ENCODE measurements around the gene SMIM15.

The SMIM15 gene

DNA sequence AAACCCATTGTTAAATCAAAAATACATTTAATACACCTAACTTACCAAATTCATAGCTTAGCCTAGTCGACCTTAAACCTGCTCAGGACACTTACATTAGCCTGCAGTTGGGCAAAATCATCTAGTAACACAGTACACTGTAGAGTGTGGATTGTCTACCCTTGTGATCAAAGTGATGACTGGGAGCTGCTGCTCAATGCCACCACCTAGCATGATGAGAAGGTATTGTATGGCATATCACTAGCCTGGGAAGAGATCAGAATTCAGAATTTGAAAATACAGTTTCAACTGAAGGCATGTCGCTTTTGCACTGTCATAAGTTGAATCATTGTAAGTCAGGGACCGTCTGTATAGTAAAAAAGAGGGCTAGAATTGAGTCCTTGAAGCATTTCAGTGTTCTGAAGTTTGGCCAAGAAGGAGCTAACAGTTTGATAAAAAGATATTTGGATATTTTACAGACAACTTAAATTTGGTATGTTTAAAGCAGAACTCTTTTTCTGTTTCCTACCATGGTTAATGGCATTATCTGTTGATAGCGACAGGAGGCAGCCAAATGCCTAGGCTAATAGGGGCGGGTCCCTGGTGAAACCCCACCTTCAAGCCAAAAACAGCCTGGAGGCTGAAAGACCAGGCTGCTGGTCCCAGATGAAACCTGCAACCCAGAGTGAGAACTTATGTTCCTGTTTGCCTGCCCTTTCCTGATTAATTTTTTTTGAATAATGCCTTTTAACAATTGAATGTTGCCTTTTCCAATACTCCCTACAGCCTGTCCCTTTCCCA is 23.0 kb downstream of the SMIM15 start:
- H3K4me1 Mint-ChIP-seq (ENCODE audit: low read depth), result no peaks in the 10 kb centered on the region
- no peak overlapping the region for H3K4me3 Mint-ChIP-seq
- no peaks in the 10 kb centered on the region for H3K27me3 Mint-ChIP-seq
- no peak overlapping the region for H3K27ac Mint-ChIP-seq
- H3K9me3 Mint-ChIP-seq, result no peaks in the 10 kb centered on the region
- peaks cover 5% of the 10 kb centered on the region for H3K36me3 Mint-ChIP-seq (ENCODE audit: low read depth)

DNA sequence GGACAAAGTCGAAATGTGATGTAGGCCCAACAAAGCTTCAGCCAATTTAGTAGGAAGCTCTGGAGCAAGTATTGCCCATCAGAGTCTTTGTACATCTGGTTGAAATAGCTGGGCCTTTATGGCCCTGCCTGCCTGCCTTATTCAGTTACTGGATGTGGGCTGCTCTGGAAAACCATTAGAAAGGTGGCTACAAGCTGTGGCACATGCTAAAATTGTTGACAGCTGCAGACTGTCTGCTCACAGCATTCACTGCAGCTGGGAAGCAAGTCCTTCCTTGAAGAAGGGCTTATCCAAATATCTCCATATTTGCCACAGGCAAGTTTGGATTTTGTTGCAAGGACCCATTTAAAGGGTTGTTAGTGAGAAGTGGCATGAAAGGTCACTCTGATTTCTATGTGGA is 24.4 kb downstream of the SMIM15 start:
- H3K27me3 Mint-ChIP-seq, result no peaks in the 10 kb centered on the region

DNA sequence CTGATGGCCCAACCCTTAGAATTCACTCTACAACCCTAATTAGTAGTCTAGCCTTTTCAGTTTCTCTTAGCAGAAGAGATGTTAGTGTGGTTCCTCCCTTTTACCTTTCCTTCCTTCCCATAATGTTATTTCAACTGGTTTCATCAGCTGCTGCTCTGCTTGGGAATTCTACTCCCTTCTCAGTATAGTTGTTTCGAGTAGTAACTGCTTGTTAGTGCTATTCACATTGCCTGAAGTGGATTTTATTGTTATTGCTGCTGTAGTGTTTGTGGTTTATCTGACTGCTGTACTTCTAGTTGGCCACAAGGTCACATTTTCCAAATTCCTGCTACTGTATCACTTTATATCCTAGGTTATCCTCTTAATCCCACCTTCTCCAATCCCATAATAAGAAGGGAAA is 29.7 kb downstream of the SMIM15 start:
- no peak overlapping the region for H3K27ac Mint-ChIP-seq

More for the DNA sequence above, 24.4 kb downstream of the SMIM15 start:
- no peaks in the 10 kb centered on the region for H3K4me1 Mint-ChIP-seq (ENCODE audit: low read depth)
- H3K36me3 Mint-ChIP-seq (ENCODE audit: low read depth), result peaks cover 9% of the 10 kb centered on the region
- no peak overlapping the region for H3K27ac Mint-ChIP-seq
- no peaks in the 10 kb centered on the region for H3K9me3 Mint-ChIP-seq
- H3K4me3 Mint-ChIP-seq, result no peak overlapping the region

DNA sequence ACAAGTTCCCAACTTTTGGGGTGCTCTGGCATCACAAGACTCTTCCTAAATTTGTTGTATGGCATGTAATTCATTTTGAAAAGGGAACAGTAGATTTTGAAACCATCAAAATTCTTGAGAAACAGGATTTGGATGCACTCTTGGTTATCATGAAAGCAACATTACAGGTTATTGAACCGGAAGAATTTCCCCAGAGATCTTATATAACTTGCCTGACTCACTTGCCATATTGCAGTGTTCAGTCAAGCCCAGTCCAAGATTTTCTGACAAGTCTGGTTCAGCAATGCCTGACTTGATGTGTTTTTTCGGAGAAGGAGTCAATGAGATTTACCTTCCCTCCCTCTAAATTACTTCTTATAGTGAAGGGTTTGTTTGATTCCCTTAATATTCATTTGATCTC is 32.0 kb downstream of the SMIM15 start:
- Mint-ChIP-seq H3K4me3 (no peak overlapping the region), H3K9me3 (no peaks in the 10 kb centered on the region), H3K36me3 (ENCODE audit: low read depth) (peaks cover 9% of the 10 kb centered on the region), H3K27me3 (no peaks in the 10 kb centered on the region), H3K27ac (no peak overlapping the region), H3K4me1 (ENCODE audit: low read depth) (no peaks in the 10 kb centered on the region)

More for the DNA sequence above, 29.7 kb downstream of the SMIM15 start:
- no peak overlapping the region for H3K4me3 Mint-ChIP-seq
- peaks cover 4% of the 10 kb centered on the region for H3K36me3 Mint-ChIP-seq (ENCODE audit: low read depth)
- H3K27me3 Mint-ChIP-seq, result no peaks in the 10 kb centered on the region
- no peaks in the 10 kb centered on the region for H3K4me1 Mint-ChIP-seq (ENCODE audit: low read depth)
- no peaks in the 10 kb centered on the region for H3K9me3 Mint-ChIP-seq

DNA sequence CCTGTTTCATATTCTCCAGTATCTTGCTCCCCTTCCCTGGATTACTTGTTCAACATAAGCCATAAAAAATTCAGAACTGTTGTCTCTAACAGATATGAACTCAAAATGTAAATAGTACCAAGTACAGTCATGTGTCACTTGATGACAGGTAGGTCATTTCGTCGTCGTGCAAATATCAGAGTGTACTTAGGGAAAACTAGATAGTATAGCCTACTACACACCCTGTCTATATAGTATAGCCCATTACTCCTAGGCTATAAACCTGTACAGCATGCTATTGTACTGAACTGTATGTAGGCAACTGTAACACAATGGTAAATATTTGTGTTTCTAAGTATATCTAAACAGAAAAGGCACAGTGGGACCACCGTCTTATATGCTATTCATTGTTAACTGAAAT is 39.1 kb downstream of the SMIM15 start:
- H3K27me3 Mint-ChIP-seq, result no peaks in the 10 kb centered on the region
- H3K4me1 Mint-ChIP-seq (ENCODE audit: low read depth), result no peaks in the 10 kb centered on the region
- H3K9me3 Mint-ChIP-seq, result no peaks in the 10 kb centered on the region
- no peak overlapping the region for H3K4me3 Mint-ChIP-seq
- no peak overlapping the region for H3K27ac Mint-ChIP-seq
- peaks cover 25% of the 10 kb centered on the region for H3K36me3 Mint-ChIP-seq (ENCODE audit: low read depth)

DNA sequence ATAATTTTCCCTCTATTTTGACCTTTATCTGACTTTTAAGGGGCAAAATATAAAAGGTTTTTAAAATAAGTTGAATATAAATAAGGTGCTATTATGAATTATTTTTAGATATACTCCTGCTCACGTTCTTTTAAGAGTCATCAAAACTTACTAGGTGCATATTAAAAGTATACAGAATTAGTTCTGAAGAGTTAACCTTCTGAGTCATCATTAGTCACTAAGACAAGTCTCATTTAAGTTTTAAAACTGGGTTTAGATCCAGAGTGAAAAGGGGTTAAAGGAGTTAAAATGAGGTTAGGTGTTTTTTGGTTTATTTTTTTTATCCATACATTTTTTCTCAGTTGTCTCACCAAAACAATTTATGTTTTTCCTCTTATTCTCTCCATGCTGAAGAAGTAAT is 41.7 kb downstream of the SMIM15 start:
- H3K27ac Mint-ChIP-seq, result no peak overlapping the region
- H3K36me3 Mint-ChIP-seq (ENCODE audit: low read depth), result peaks cover 25% of the 10 kb centered on the region
- no peaks in the 10 kb centered on the region for H3K4me1 Mint-ChIP-seq (ENCODE audit: low read depth)
- no peaks in the 10 kb centered on the region for H3K9me3 Mint-ChIP-seq
- no peaks in the 10 kb centered on the region for H3K27me3 Mint-ChIP-seq
- no peak overlapping the region for H3K4me3 Mint-ChIP-seq

DNA sequence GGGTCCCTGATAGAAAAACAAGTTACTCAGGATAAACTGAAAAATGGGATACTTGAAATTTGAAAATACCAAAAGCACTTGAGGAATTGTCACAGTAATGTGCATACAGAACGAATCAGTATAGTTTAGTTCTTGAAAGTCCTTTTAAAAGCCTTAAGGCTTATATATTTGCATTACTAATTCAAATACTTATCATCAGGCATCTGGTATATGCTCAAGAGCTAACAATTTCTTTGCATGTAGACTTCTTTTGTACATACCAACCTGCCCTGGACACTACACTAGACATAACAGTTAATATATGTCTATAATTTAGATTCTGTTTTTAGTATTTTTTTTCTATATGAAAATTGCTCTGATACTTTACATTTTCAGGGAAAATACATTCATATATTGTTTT is 43.2 kb downstream of the SMIM15 start:
- Mint-ChIP-seq H3K27me3 (no peaks in the 10 kb centered on the region), H3K4me3 (no peak overlapping the region), H3K36me3 (ENCODE audit: low read depth) (peaks cover 29% of the 10 kb centered on the region), H3K27ac (no peak overlapping the region), H3K4me1 (ENCODE audit: low read depth) (no peaks in the 10 kb centered on the region), H3K9me3 (peaks cover 2% of the 10 kb centered on the region)

DNA sequence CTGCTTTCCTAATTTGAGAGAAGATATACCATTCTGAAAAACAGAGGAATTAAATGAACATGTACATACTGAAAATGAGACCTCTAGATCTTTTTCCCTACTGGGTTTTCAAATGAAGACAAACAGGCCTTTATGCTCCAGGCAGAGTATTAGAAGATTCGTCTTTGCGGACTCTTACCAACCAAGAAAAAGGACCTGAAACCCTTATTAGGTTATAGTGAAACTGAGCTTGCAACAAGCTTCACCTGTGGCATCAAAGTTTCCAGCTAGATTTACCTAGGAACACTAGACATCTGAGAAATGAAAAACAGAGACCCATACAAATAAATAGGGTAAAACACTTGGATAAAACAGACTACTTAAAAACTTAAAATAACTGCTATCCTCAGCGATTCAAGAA is 46.3 kb downstream of the SMIM15 start:
- Mint-ChIP-seq H3K9me3 (peaks cover 12% of the 10 kb centered on the region), H3K4me1 (ENCODE audit: low read depth) (no peaks in the 10 kb centered on the region), H3K4me3 (no peak overlapping the region), H3K27me3 (no peaks in the 10 kb centered on the region), H3K36me3 (ENCODE audit: low read depth) (peaks cover 34% of the 10 kb centered on the region), H3K27ac (no peak overlapping the region)

DNA sequence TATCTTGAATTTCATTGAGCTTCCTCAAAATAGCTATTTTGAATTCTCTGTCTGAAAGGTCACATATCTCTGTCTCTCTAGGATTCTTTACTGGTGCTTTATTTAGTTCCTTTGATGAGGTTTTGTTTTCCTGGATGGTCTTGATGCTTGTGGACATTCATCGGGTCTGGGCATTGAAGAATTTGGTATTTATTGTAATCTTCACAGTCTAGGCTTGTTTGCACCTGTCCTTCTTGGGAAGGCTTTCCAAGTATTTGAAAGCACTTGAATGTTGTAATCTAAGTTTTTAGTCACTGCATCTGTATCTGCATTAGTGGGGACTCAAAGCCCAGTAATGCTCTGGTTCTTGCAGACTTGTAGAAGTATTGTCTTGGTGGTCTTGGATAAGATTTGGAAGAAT is 47.8 kb downstream of the SMIM15 start:
- H3K36me3 Mint-ChIP-seq (ENCODE audit: low read depth), result peaks cover 37% of the 10 kb centered on the region
- peaks cover 12% of the 10 kb centered on the region for H3K9me3 Mint-ChIP-seq
- H3K4me3 Mint-ChIP-seq, result no peak overlapping the region
- H3K27me3 Mint-ChIP-seq, result no peaks in the 10 kb centered on the region
- no peak overlapping the region for H3K27ac Mint-ChIP-seq
- H3K4me1 Mint-ChIP-seq (ENCODE audit: low read depth), result no peaks in the 10 kb centered on the region
